ENCODE data around the gene GPC5. TPM values are rescaled to one million over a fixed set of nuclear protein-coding genes. Genes with fewer than 3 reads are reported as not detected.

Gene GPC5
- total and polyA plus RNA-seq, 7 donors = 0.23 TPM; not detected in 6

GRCh38 chr13:91809161-91809560 is 410.7 kb downstream of the GPC5 start:
- no peak for TF ChIP-seq CTCF (IDR thresholded peaks at IDR 0.05)
- Histone ChIP-seq H3K27me3 (ENCODE audit: insufficient read depth in 3 of 3, low read length in 2 of 3) (no peaks in the 10 kb centered on the region), H3K36me3 (ENCODE audit: insufficient read depth in 1 of 2, low read depth in 1 of 2) (no peaks in the 10 kb centered on the region), H3K9me3 (no peaks in the 10 kb centered on the region), H3K27ac (no peak overlapping the region), H3K4me3 (no peak overlapping the region), H3K4me1 (no peaks in the 10 kb centered on the region)
- 44 to 49% (median 48%) methylated on average over 2 of the region's 2 CpGs for WGBS, 3 donors
- no peak for DNase-seq
- ATAC-seq = no peak
- intact Hi-C loops (cut with DNase I) = no loop called here

DNA sequence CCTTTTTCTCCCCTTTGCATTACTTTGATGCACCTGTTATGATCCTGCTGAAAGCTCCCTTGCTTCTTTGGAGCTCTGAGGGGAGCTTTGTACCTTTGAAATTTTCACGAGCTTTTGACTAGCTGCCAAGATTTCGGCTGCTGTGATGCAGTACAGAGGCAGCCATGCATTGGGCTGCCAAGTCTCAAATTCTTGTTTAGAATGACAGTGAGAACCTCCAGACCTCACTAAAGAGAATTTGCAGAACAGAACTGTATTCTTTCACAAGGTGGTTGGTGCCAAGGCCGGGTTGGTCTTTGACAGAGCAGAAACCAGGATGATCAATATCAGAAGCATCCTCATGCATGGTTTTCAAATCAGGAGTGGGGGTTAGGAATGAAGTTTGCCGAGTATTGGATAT is 414.8 kb downstream of the GPC5 start:
- WGBS, 3 donors = 20 to 27% (median 22%) methylated on average over 4 of the region's 4 CpGs
- Histone ChIP-seq H3K9me3 (no peaks in the 10 kb centered on the region), H3K36me3 (ENCODE audit: insufficient read depth in 1 of 2, low read depth in 1 of 2) (no peaks in the 10 kb centered on the region), H3K4me1 (no peaks in the 10 kb centered on the region), H3K27ac (no peak overlapping the region), H3K27me3 (ENCODE audit: insufficient read depth in 3 of 3, low read length in 2 of 3) (no peaks in the 10 kb centered on the region), H3K4me3 (no peak overlapping the region)
- intact Hi-C loops (cut with DNase I) = no loop called here
- no peak for TF ChIP-seq CTCF (IDR thresholded peaks at IDR 0.05)
- DNase-seq (no peak), ATAC-seq (no peak)

DNA sequence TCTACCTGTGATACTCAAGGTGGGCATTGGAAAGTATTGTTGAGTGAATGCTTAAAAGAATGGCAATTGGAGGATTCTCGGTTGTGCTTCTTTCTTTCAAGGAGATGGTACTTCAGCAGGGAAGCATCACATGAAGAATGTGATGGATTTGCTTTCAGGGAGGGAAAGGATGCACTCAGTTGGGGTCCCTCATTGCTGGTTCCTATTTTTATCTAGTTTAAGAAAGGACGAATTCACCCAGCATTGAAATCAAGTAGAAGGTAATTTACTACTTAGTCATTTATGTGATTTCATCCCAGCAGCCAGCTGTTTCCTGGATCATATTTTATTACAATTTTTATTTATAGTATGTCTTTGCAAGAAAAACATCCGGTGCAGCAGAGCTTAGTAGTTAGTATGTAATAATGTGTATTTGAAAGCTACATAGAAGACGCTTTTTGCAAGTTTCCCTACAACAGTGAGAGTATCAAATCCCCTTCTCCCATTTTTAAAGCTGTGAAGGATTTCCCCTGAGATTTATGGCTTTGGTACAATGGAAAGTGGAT is 417.9 kb downstream of the GPC5 start:
- Histone ChIP-seq H3K4me1 (no peaks in the 10 kb centered on the region), H3K36me3 (ENCODE audit: insufficient read depth in 1 of 2, low read depth in 1 of 2) (no peaks in the 10 kb centered on the region), H3K4me3 (no peak overlapping the region), H3K27ac (no peak overlapping the region), H3K9me3 (no peaks in the 10 kb centered on the region), H3K27me3 (ENCODE audit: insufficient read depth in 3 of 3, low read length in 2 of 3) (no peaks in the 10 kb centered on the region)
- ATAC-seq = no peak
- WGBS, 3 donors = 17 to 19% (median 19%) methylated on average over 4 of the region's 4 CpGs
- no peak for DNase-seq
- TF ChIP-seq CTCF (IDR thresholded peaks at IDR 0.05) = no peak
- intact Hi-C loops (cut with DNase I) = no loop called here

DNA sequence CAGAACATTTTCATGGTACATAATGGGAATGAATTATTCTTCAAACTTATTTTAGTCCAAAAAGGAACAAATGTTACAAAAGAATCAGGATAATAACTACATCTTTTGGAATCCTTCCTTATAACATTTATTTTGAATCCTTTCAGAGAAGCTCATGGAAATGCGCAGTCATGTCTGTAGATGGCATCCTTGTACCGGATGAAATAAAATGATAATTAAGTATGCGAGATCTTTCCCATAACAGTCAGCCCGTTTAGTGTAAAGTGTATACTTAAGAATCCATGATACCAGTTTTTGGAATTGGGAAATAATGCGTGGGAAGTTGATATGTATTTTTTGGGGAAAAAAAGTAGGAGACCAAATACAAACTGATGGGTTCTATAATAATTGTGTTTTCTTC is 418.8 kb downstream of the GPC5 start:
- no peaks in the 10 kb centered on the region for H3K4me1 ChIP-seq
- intact Hi-C loops (cut with DNase I) = no loop called here
- no peaks in the 10 kb centered on the region for H3K36me3 ChIP-seq (ENCODE audit: insufficient read depth in 1 of 2, low read depth in 1 of 2)
- DNase-seq = no peak
- no peaks in the 10 kb centered on the region for H3K9me3 ChIP-seq
- peak; percentile 13 for TF ChIP-seq CTCF (IDR thresholded peaks at IDR 0.05)
- no peaks in the 10 kb centered on the region for H3K27me3 ChIP-seq (ENCODE audit: insufficient read depth in 3 of 3, low read length in 2 of 3)
- no peak for ATAC-seq
- no peak overlapping the region for H3K27ac ChIP-seq
- H3K4me3 ChIP-seq = no peak overlapping the region
- WGBS, 3 donors = 45 to 55% (median 48%) methylated on average over 5 of the region's 5 CpGs

DNA sequence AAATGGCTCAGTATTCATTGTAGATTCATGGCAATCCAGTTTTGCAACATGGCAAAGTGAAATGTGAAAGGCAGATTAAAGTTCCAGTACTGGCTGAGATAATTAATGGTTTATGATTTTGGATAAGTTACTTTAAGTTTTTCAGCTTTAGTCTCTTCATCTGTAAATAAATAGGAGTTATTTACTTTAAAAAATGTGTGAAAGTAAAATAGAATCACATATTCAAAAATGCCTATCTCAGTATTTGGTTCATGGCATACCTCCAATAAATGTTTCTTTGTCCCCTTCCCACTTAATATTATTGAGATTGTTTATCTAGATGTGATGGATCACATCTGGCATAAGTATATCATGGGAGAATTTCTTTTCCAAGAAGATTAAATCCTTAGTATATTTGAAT is 426.0 kb downstream of the GPC5 start:
- Histone ChIP-seq H3K36me3 (ENCODE audit: insufficient read depth in 1 of 2, low read depth in 1 of 2) (no peaks in the 10 kb centered on the region), H3K4me1 (no peaks in the 10 kb centered on the region), H3K4me3 (no peak overlapping the region), H3K27me3 (ENCODE audit: insufficient read depth in 3 of 3, low read length in 2 of 3) (no peaks in the 10 kb centered on the region), H3K9me3 (no peaks in the 10 kb centered on the region), H3K27ac (no peak overlapping the region)
- TF ChIP-seq CTCF (IDR thresholded peaks at IDR 0.05) = no peak
- DNase-seq (no peak), ATAC-seq (no peak)
- intact Hi-C loops (cut with DNase I) = no loop called here
